IPS DF 19.7 (cell line): Measurements from ENCODE around the gene MRPL48.

ENCODE experiments used
- DNase-seq: peaks from one replicate; pipeline ENCODE4 v3.0.0-alpha.2; 2013; ENCODE audit warnings: low read depth, low spot score

The MRPL48 gene

DNA sequence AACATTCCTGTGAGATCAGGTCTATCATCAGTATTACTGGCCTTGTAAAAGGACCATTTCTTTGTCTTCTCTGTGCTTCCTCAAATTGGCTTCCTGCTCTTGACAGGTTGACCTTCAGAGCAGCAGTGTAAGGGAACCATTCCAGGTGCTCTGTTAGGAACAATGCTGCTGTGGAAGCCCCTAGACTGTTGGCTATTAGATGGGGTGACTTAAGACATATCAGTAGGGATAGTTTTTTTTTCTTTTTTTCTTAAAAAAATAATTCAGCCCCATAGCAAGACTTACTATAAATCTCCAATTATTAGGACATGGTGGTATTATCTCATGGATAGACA is 51.4 kb downstream of the MRPL48 start:
- DNase-seq = no peak

DNA sequence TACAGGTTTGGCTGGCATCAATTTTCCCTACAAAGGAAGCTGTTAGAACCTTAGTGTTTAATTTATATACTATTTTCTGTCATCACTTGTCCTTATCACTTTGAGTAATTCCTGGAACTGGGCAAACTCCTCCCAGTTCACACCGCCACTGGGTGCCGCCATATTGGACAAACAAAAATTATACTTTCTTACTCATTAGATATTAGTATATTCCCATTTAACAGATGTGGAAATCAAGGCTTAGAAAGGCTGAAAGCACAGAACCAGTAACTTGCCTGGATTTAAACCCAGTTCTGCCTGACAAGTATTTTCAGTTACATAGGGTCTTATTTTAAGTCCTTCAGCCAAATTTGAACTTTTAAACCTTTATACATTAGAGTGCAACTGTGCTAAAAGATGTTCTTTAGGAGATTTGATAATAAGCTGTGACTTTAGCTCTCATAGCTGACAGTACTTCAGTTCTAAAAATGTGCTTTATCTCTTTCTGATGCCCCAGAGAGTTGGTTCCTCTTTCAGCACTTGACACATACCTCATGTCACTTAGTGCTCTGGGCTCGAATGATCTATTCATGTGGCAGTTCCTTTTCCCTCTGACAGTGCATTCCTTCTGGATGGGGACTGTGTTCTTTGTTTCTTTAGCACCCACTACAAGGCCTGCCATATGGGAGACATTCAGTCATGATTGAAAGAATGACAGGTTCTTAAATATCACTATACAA is 63.5 kb downstream of the MRPL48 start:
- DNase-seq = no peak

DNA sequence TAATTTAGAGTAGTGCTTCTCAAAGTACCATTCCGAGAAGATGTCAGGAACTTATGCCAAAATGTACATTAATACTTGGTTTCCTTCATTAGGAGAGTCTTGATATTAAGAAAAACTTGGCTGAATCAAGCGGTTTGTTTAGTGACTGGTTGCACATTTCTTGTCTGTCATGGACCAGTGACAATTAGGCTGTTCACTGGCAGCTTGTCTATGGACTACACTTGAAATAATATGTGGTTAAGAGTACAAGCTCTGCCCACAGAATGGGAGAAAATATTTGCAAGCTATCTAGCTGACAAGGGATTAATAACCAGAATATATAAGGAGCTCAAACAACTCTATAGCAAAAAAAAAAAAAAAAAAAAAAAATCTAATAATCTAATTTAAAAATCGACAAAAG is 64.4 kb downstream of the MRPL48 start:
- no peak for DNase-seq

GRCh38 chr11:73854680-73855079 is 67.0 kb downstream of the MRPL48 start:
- DNase-seq = no peak

DNA sequence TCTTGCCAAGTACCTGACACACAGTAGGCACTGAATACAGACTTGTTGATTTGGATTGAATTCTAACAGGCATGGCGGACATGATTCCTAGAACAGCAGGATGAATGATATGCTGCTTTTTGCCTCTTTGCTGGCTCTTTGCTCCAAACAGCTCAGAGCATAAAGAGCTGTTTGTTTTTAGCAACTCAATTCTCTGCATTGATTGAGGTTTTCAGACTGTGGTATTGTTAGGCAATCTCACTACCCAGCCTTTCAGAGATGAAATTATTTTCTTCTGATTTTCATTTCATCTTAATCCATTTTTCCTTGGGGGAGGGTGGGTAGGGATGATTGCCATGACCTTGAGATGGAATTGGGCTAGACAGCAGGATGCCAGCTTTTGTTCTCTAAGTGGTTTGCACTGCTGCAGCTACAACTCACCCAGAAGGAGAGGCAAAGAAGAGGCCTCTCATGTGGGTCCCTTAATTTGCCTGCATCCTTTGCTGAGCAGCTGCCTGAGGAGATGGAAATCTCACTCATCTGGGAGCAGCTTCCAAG is 68.4 kb downstream of the MRPL48 start:
- no peak for DNase-seq

DNA sequence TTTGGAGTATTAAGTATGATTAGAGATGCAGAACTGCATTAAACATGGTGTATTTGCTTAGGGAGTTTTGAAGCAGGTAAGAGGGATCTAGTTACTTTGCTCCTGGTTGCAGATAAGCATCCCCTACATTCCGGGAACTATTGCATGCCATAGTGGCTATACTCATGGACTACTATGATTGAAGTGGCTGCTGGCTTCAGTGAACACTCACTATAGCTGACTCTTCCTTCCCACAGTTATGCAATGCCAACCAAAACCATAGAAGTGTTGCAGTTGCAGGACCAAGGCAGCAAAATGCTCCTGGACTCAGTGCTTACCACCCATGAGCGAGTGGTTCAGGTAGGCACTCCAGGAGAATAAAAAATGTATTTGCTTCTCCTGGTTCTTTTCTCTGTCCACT is 72.0 kb downstream of the MRPL48 start:
- DNase-seq = no peak

DNA sequence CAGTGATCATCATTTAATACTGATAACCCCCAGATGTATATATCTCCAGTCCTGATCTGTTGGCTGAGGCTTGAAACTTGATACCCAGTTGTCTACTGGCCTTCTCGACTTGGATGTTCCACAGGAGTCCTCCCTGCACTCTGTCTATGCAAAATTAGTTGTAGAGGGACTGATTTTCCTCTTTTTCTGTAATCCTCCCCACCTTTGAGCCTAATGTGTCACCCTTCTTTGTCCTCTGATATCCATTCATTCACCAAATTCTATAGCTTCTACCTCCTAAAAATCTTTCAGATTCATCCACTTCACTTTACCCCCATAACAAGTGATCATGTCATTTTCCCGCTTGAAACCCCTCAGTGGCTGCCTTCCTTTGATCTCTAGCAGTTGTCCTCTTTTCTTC is 72.5 kb downstream of the MRPL48 start:
- no peak for DNase-seq

GRCh38 chr11:73862986-73863385 is 75.3 kb downstream of the MRPL48 start:
- DNase-seq = no peak

GRCh38 chr11:73866095-73866579 is 78.5 kb downstream of the MRPL48 start:
- no peak for DNase-seq

GRCh38 chr11:73866586-73866996 is 78.9 kb downstream of the MRPL48 start:
- DNase-seq = no peak

- DNase-seq = no peak
These were observed 81.8 kb downstream of the MRPL48 start for GRCh38 chr11:73869332-73869949.

DNA sequence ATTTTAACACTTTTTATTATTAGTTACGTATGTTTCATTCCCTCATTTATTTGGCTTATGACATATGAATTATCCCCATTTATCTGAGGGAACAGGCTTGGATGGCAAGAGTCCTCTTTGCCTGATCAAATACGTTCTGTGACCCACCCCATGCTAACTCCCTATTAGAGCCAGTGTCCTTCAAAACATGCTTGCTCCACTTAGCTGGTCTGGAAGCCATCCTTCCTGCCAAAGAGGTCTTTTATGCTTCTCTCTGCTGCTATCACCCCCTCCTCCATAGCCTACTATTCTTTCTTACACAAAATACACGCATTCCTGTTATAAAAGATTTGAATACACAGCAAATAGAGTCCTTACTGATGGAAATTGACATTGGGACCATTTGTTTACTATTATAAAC is 82.6 kb downstream of the MRPL48 start:
- no peak for DNase-seq

DNA sequence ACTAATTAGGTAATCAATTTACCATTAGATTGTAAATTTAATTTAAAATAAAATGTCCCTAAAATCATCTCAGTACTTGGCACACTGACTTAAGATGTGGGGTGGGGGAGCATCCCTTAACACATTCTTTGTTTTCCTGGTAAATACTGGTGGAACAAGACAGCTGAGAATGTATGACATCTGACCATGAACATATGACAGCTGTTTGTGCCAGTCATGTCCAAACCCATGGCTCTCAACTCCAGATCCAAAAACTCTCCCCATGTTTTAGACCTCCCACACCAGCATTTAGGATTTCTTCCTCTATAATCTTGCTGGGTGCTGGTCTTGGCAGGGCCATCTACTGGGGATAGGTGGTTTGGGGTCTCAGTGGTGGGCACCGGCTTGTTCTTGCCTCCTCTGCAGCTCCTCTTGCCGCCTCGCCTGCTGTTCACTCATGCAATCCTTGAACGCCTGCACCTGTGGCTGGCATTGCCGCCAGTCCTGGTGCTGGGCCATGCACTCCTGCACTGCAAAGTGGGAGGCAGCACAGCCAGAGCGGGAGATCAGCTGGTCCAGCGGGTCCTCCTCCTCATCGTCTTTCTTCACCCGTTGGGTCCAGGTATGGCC is 85.2 kb downstream of the MRPL48 start:
- no peak for DNase-seq

- DNase-seq = no peak
These were observed 87.7 kb downstream of the MRPL48 start for GRCh38 chr11:73875380-73875779.

- DNase-seq = no peak
These were observed 88.2 kb downstream of the MRPL48 start for GRCh38 chr11:73875840-73876239.

- DNase-seq = peak; percentile 95
These were observed 89.0 kb downstream of the MRPL48 start, which contains the start of the genes COA4 and PAAF1 for GRCh38 chr11:73876424-73877310. COA4 (minus strand) TSS chr11:73876846; CDS start chr11:73873378, 3,468 bp downstream. PAAF1 (plus strand) TSS chr11:73876999; CDS start chr11:73877022, 23 bp downstream.

DNA sequence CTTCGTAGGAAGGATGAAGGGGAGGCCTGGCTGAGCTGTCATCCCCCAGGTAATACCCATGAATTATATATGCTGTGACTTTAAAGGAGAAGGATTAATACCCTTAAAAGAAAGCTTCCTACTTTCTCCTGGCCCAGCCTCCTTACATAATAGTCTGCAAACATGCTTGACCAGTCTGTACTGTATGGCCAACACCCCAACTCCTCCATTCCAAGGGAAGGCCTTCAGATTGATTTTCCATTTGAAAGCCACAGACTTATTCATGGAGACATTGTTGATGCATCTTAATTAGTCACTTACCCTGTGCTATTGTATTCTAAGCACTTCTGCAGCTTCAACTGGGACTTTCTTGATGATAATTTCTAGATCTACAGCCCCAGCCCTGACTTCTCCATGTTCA is 91.1 kb downstream of the MRPL48 start:
- no peak for DNase-seq

GRCh38 chr11:73880449-73880848 is 92.8 kb downstream of the MRPL48 start:
- DNase-seq = peak; percentile 45

DNA sequence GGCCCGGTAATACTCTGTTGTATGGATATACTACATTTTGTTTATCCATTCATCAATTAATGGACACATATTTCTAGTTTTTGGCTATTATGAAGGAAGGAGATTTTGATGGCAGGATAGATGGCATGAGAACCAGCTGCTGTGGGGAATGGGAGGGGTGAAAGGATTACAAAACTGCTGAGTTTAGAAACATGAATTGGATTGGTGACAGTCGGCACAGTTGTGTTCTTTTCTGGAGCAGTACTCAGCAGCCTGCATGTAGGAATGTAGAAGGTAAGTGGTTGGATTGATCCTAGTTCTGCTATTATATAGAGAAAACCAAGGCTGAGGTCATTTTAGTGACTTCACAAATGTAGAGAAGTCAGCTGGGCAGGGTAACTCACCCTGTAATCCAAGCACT is 96.2 kb downstream of the MRPL48 start:
- no peak for DNase-seq

- DNase-seq = no peak
These were observed 100.6 kb downstream of the MRPL48 start for GRCh38 chr11:73888244-73888643.

GRCh38 chr11:73889019-73889418 is 101.3 kb downstream of the MRPL48 start:
- DNase-seq = no peak

GRCh38 chr11:73889536-73889935 is 101.9 kb downstream of the MRPL48 start:
- DNase-seq = no peak
